Stimulated activated naive B cell treated with anti-CD40 and anti-IgM and Interleukin-4, amounts not matched to agents 10 μg/mL and 1 μg/mL and 100 μg/mL, for 72 hours (primary cell): Measurements from ENCODE around the gene BHLHE23.
A peak's percentile ranks its signal among the peaks of the same experiment; 100 is the strongest.

ENCODE experiments used
- ATAC-seq, 2 donors: fragments of 150-1000 bp; cut with Tn5 transposase; replicated peaks; 2 replicates each; pipeline ENCODE4 v1.10.0; 2021; ENCODE audit warnings: moderate library complexity in 1 of 2
- DNase-seq: peaks from one replicate; pipeline ENCODE4 v3.0.0; 2021
- H3K27ac Mint-ChIP-seq: one replicate; pipeline ENCODE4 v1.8.0; 2022; ENCODE audit warnings: mild to moderate bottlenecking, mixed read lengths
- H3K27me3 Mint-ChIP-seq, 2 donors: one replicate each; pipeline ENCODE4 v1.8.0; 2022; ENCODE audit warnings: mixed read lengths in 2 of 2
- H3K36me3 Mint-ChIP-seq, 2 donors: one replicate each; pipeline ENCODE4 v1.8.0; 2022; ENCODE audit warnings: mixed read lengths in 2 of 2, mild to moderate bottlenecking in 1 of 2
- H3K4me1 Mint-ChIP-seq, 2 donors: one replicate each; pipeline ENCODE4 v1.8.0; 2022; ENCODE audit warnings: mixed read lengths in 2 of 2, mild to moderate bottlenecking in 1 of 2
- H3K4me3 Mint-ChIP-seq, 2 donors: one replicate each; pipeline ENCODE4 v1.8.0; 2022; ENCODE audit warnings: mild to moderate bottlenecking in 2 of 2, mixed read lengths in 2 of 2, moderate library complexity in 1 of 2
- H3K9me3 Mint-ChIP-seq, 2 donors: one replicate each; pipeline ENCODE4 v1.8.0; 2022; ENCODE audit warnings: mixed read lengths in 2 of 2, mild to moderate bottlenecking in 1 of 2

BHLHE23 gene

GRCh38 chr20:62978561-62978943 is 28.2 kb downstream of the BHLHE23 start:
- DNase-seq, result peak; percentile 41
- Mint-ChIP-seq H3K27me3 (peaks cover 45 to 69% of the 10 kb centered on the region in 2 donors), H3K36me3 (no peaks in the 10 kb centered on the region), H3K9me3 (no peaks in the 10 kb centered on the region), H3K27ac (peak overlapping the region; percentile 97), H3K4me3 (peak overlapping the region; percentile 71 to 78), H3K4me1 (peaks cover 33 to 69% of the 10 kb centered on the region in 2 donors)
- ATAC-seq, result peak; percentile 40 to 48

- peak; percentile 84 for DNase-seq
- Mint-ChIP-seq H3K4me1 (peaks cover 33 to 75% of the 10 kb centered on the region in 2 donors), H3K27ac (peak overlapping the region; percentile 97), H3K36me3 (no peaks in the 10 kb centered on the region), H3K9me3 (no peaks in the 10 kb centered on the region), H3K4me3 (peak overlapping the region; percentile 71 to 78), H3K27me3 (peaks cover 42 to 69% of the 10 kb centered on the region in 2 donors)
- ATAC-seq, result peak; percentile 83
Measured at GRCh38 chr20:62977613-62978560, 28.9 kb downstream of the BHLHE23 start.

GRCh38 chr20:62976886-62977285 is 29.9 kb downstream of the BHLHE23 start:
- no peaks in the 10 kb centered on the region for H3K9me3 Mint-ChIP-seq
- H3K4me3 Mint-ChIP-seq, result no peak overlapping the region
- no peak for DNase-seq
- H3K36me3 Mint-ChIP-seq, result no peaks in the 10 kb centered on the region
- H3K27ac Mint-ChIP-seq, result peak overlapping the region; percentile 20
- H3K4me1 Mint-ChIP-seq, result peaks cover 35 to 75% of the 10 kb centered on the region in 2 donors
- peaks cover 39 to 68% of the 10 kb centered on the region in 2 donors for H3K27me3 Mint-ChIP-seq
- ATAC-seq, result no peak

- peaks cover 38 to 68% of the 10 kb centered on the region in 2 donors for H3K27me3 Mint-ChIP-seq
- no peak for DNase-seq
- H3K9me3 Mint-ChIP-seq, result no peaks in the 10 kb centered on the region
- no peak overlapping the region for H3K27ac Mint-ChIP-seq
- ATAC-seq, result no peak
- peaks cover 36 to 73% of the 10 kb centered on the region in 2 donors for H3K4me1 Mint-ChIP-seq
- no peaks in the 10 kb centered on the region for H3K36me3 Mint-ChIP-seq
- no peak overlapping the region for H3K4me3 Mint-ChIP-seq
Measured at GRCh38 chr20:62975812-62976508, 30.8 kb downstream of the BHLHE23 start.

GRCh38 chr20:62975251-62975760 is 31.5 kb downstream of the BHLHE23 start:
- ATAC-seq (no peak), DNase-seq (no peak)
- Mint-ChIP-seq H3K4me1 (peaks cover 35 to 66% of the 10 kb centered on the region in 2 donors), H3K4me3 (no peak overlapping the region), H3K9me3 (no peaks in the 10 kb centered on the region), H3K36me3 (no peaks in the 10 kb centered on the region), H3K27ac (no peak overlapping the region), H3K27me3 (peaks cover 36 to 63% of the 10 kb centered on the region in 2 donors)

GRCh38 chr20:62972845-62973745 is 33.7 kb downstream of the BHLHE23 start:
- peak overlapping the region; percentile 50 to 70 for H3K4me3 Mint-ChIP-seq
- H3K27me3 Mint-ChIP-seq, result peaks cover 29 to 52% of the 10 kb centered on the region in 2 donors
- H3K27ac Mint-ChIP-seq, result no peak overlapping the region
- DNase-seq (no peak), ATAC-seq (no peak)
- no peaks in the 10 kb centered on the region for H3K9me3 Mint-ChIP-seq
- peaks cover 23 to 45% of the 10 kb centered on the region in 2 donors for H3K4me1 Mint-ChIP-seq
- no peaks in the 10 kb centered on the region for H3K36me3 Mint-ChIP-seq

- peaks cover 29 to 52% of the 10 kb centered on the region in 2 donors for H3K27me3 Mint-ChIP-seq
Measured at GRCh38 chr20:62971950-62972844, 34.6 kb downstream of the BHLHE23 start.

GRCh38 chr20:62971211-62971949 is 35.4 kb downstream of the BHLHE23 start:
- H3K27me3 Mint-ChIP-seq, result peaks cover 24 to 48% of the 10 kb centered on the region in 2 donors

More at GRCh38 chr20:62971950-62972844, 34.6 kb downstream of the BHLHE23 start:
- Mint-ChIP-seq H3K9me3 (no peaks in the 10 kb centered on the region), H3K27ac (peak overlapping the region; percentile 68), H3K36me3 (peaks cover 3% of the 10 kb centered on the region in 2 donors), H3K4me1 (peaks cover 18 to 36% of the 10 kb centered on the region in 2 donors), H3K4me3 (peak overlapping the region; percentile 70 to 78)
- ATAC-seq, result peak; percentile 84 to 91
- DNase-seq, result peak; percentile 82

GRCh38 chr20:62970307-62971210 is 36.2 kb downstream of the BHLHE23 start:
- Mint-ChIP-seq H3K4me1 (peaks cover 16 to 36% of the 10 kb centered on the region in 2 donors), H3K9me3 (no peaks in the 10 kb centered on the region), H3K36me3 (peaks cover 7 to 10% of the 10 kb centered on the region in 2 donors), H3K27ac (no peak overlapping the region), H3K4me3 (no peak overlapping the region), H3K27me3 (peaks cover 24 to 40% of the 10 kb centered on the region in 2 donors)
- ATAC-seq (peak in 1 of 2 donors; percentile 8), DNase-seq (no peak)

More at GRCh38 chr20:62971211-62971949, 35.4 kb downstream of the BHLHE23 start:
- peaks cover 18 to 36% of the 10 kb centered on the region in 2 donors for H3K4me1 Mint-ChIP-seq
- ATAC-seq (peak in 1 of 2 donors; percentile 1), DNase-seq (no peak)
- peak overlapping the region; percentile 9 for H3K27ac Mint-ChIP-seq
- peaks cover 5 to 6% of the 10 kb centered on the region in 2 donors for H3K36me3 Mint-ChIP-seq
- H3K4me3 Mint-ChIP-seq, result peak overlapping the region; percentile 0 to 14
- no peaks in the 10 kb centered on the region for H3K9me3 Mint-ChIP-seq

GRCh38 chr20:62969939-62970306 is 36.8 kb downstream of the BHLHE23 start:
- ATAC-seq (no peak), DNase-seq (no peak)
- H3K4me3 Mint-ChIP-seq, result no peak overlapping the region
- H3K27ac Mint-ChIP-seq, result peak overlapping the region; percentile 60
- H3K4me1 Mint-ChIP-seq, result peaks cover 16 to 36% of the 10 kb centered on the region in 2 donors
- H3K9me3 Mint-ChIP-seq, result no peaks in the 10 kb centered on the region
- peaks cover 24 to 38% of the 10 kb centered on the region in 2 donors for H3K27me3 Mint-ChIP-seq
- H3K36me3 Mint-ChIP-seq, result peaks cover 9 to 15% of the 10 kb centered on the region in 2 donors

- peaks cover 12 to 18% of the 10 kb centered on the region in 2 donors for H3K36me3 Mint-ChIP-seq
- H3K27me3 Mint-ChIP-seq, result peaks cover 24 to 32% of the 10 kb centered on the region in 2 donors
- no peak overlapping the region for H3K4me3 Mint-ChIP-seq
- ATAC-seq (no peak), DNase-seq (no peak)
- no peaks in the 10 kb centered on the region for H3K9me3 Mint-ChIP-seq
- peaks cover 16 to 30% of the 10 kb centered on the region in 2 donors for H3K4me1 Mint-ChIP-seq
- H3K27ac Mint-ChIP-seq, result peak overlapping the region; percentile 77
Measured at GRCh38 chr20:62969179-62969760, 37.5 kb downstream of the BHLHE23 start.
